HUES64 (cell line): ENCODE results near the gene EXOC2.

ENCODE experiments used
- H3K27ac ChIP-seq: 2 replicates; pipeline ENCODE4 v1.7.0; 2013; ENCODE audit warnings: low read depth, low read length, inconsistent platforms
- H3K27me3 ChIP-seq: 2 replicates; pipeline ENCODE4 v1.6.1; 2013; ENCODE audit warnings: mild to moderate bottlenecking, low read length; ENCODE audit not compliant: insufficient read depth
- H3K36me3 ChIP-seq: 2 replicates; pipeline ENCODE4 v1.6.1; 2013; ENCODE audit warnings: mild to moderate bottlenecking, low read length; ENCODE audit not compliant: insufficient read depth
- H3K4me1 ChIP-seq: 2 replicates; pipeline ENCODE4 v1.6.1; 2013; ENCODE audit warnings: mild to moderate bottlenecking, low read length, moderate library complexity; ENCODE audit not compliant: insufficient read depth
- H3K4me3 ChIP-seq: 2 replicates; pipeline ENCODE4 v1.5.1; 2013; ENCODE audit warnings: mild to moderate bottlenecking, low read length, moderate library complexity
- H3K9ac ChIP-seq: 2 replicates; pipeline ENCODE4 v1.6.1; 2013; ENCODE audit warnings: mild to moderate bottlenecking, low read depth, low read length
- H3K9me3 ChIP-seq: 2 replicates; pipeline ENCODE4 v1.6.1; 2013; ENCODE audit warnings: low read depth, low read length; ENCODE audit not compliant: insufficient read depth
- WGBS: fragments of 150-250, 120-280 bp; methylation state at CpG from one replicate; pipeline ENCODE4 v1.1.7; 2013; ENCODE audit warnings: missing lambda C conversion rate; 5-methylcytosine and 5-hydroxymethylcytosine counted together

EXOC2 gene

DNA sequence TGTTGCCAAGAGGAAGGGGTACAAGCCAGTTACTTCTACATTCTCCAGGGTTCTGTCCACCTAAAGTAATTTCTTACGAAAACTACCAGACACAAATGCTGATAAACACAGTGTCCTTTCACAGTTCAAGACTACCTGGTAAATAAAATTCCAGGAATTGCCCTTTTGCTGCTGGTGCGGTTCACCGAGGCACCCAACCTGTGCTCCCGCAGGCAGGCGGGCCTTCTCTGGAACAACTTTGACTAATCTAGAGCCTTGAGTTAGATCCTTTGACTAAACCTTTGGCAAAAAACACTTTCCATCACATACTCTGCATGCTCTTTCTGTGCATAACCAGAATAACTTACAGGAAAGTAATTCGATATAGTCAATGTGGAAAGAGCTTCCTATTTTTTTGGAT lies 143.0 kb downstream of the EXOC2 start:
- H3K9me3 ChIP-seq: no peaks in the 10 kb centered on the region
- H3K27ac ChIP-seq: no peak overlapping the region
- peaks cover 16% of the 10 kb centered on the region; the same call in 1 of the 2 replicates for H3K4me1 ChIP-seq
- 94% methylated on average over 5 of the region's 6 CpGs for WGBS
- H3K4me3 ChIP-seq: no peak overlapping the region
- peaks cover 47% of the 10 kb centered on the region for H3K36me3 ChIP-seq
- no peak overlapping the region for H3K9ac ChIP-seq
- H3K27me3 ChIP-seq: no peaks in the 10 kb centered on the region

DNA sequence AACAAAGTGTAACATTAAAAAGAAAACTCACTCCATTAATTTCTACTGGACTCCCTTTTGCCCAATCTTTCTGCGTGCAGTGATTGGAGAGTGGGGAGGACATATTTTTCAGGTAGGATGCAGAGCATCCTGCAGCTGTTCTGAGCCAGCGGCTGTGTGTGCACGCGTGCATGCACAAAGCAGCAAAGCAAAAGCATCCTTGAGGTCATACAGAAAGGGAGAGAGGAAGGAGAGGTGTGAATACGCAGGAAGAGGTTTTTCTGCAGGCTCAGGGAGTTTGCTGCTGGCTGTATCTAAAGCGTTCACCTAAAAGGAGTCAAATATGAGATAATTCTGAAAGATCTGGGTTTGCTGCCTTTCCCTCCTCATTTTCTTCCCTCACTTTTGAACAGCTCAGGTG lies 144.4 kb downstream of the EXOC2 start:
- Histone ChIP-seq H3K4me1 (peaks cover 16% of the 10 kb centered on the region; the same call in 1 of the 2 replicates), H3K36me3 (peaks cover 48% of the 10 kb centered on the region), H3K9ac (no peak overlapping the region), H3K27ac (no peak overlapping the region), H3K4me3 (no peak overlapping the region), H3K9me3 (no peaks in the 10 kb centered on the region), H3K27me3 (no peaks in the 10 kb centered on the region)
- 97% methylated on average over 6 of the region's 6 CpGs for WGBS

DNA sequence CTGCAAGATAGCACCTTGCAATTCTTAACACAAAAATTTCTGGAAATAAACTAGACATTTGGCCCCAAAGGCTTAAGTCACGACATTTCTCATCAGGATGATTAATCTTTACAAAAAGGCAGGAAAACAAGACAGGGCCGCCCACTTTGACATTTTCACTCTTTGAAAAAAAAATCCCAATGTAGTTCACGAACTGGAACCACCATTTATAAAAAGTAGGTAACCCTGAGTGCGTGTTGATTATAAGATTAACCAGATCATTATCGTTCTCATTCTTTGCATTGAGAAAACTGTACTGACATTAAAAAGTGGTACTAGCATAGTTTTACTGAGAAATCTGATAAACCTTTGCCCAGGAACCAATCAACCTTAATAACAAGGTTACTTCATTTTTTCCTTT lies 144.8 kb downstream of the EXOC2 start:
- peaks cover 48% of the 10 kb centered on the region for H3K36me3 ChIP-seq
- H3K4me3 ChIP-seq: no peak overlapping the region
- WGBS: 98% methylated on average over 5 of the region's 5 CpGs
- no peak overlapping the region for H3K27ac ChIP-seq
- no peaks in the 10 kb centered on the region for H3K27me3 ChIP-seq
- no peak overlapping the region for H3K9ac ChIP-seq
- no peaks in the 10 kb centered on the region for H3K9me3 ChIP-seq
- peaks cover 16% of the 10 kb centered on the region; the same call in 1 of the 2 replicates for H3K4me1 ChIP-seq

DNA sequence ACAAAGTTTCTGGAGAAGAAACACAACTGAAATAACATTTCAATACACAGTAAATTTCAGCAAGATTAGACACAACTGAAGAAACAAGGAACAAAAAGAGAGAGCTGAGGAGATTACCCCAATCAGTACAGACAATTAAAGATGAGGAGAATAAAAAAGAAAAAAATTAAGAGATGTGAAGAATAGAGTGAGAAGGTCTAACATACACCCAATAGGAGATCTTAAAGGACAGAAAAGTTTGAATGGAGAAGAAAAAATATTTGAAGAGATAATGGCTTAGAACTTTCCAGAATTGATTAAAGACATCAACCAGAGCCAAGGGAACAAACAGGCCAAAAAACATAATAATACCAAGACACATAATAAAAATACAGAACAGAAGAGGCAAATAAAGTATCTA lies 152.4 kb downstream of the EXOC2 start:
- H3K4me1 ChIP-seq: no peaks in the 10 kb centered on the region
- peaks cover 53% of the 10 kb centered on the region for H3K36me3 ChIP-seq
- H3K9ac ChIP-seq: no peak overlapping the region
- H3K4me3 ChIP-seq: no peak overlapping the region
- no peak overlapping the region for H3K27ac ChIP-seq
- peaks cover 8% of the 10 kb centered on the region; the same call in 1 of the 2 replicates for H3K9me3 ChIP-seq
- H3K27me3 ChIP-seq: no peaks in the 10 kb centered on the region

DNA sequence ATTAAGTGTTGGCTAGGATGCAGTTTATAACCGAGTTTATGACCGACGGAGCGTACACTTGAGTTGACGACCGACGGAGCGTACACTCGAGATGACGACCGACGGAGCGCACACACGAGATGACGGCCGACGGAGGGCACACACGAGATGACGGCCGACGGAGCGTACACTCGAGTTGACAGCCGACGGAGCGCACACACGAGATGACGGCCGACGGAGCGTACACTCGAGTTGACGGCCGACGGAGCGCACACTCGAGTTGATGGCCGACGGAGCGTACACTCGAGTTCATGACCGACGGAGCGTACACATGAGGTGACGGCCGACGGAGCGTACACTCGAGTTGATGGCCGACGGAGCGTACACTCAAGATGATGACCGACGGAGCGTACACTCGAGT lies 155.8 kb downstream of the EXOC2 start:
- no peaks in the 10 kb centered on the region for H3K4me1 ChIP-seq
- H3K36me3 ChIP-seq: peaks cover 38% of the 10 kb centered on the region
- H3K9me3 ChIP-seq: peaks cover 8% of the 10 kb centered on the region; the same call in 1 of the 2 replicates
- no peak overlapping the region for H3K4me3 ChIP-seq
- 95% methylated on average over 56 of the region's 56 CpGs for WGBS
- H3K27ac ChIP-seq: no peak overlapping the region
- H3K27me3 ChIP-seq: no peaks in the 10 kb centered on the region
- H3K9ac ChIP-seq: no peak overlapping the region

DNA sequence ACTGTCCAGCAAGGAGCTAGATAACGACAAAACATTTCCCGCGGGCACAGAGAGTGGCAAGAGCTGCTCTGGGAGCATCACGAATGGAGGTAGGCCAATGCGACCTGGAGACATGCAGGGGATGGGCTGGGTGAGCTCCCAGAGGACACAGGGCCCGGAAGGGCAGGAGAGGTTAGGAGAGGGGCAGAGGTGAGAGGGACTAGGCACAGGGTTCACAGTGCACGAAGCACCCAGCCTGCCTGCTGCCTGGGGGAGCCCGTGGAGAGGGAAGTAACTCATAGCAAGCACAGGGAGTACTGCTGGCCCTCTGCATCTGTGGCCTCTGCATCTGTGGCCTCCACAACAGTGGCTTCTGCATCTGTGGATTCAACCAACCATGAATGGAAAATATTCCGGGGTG lies 162.5 kb downstream of the EXOC2 start:
- Histone ChIP-seq H3K27ac (no peak overlapping the region), H3K27me3 (no peaks in the 10 kb centered on the region), H3K9ac (no peak overlapping the region), H3K4me1 (no peaks in the 10 kb centered on the region), H3K9me3 (no peaks in the 10 kb centered on the region), H3K4me3 (no peak overlapping the region), H3K36me3 (peaks cover 27% of the 10 kb centered on the region)
- WGBS: 95% methylated on average over 9 of the region's 9 CpGs

DNA sequence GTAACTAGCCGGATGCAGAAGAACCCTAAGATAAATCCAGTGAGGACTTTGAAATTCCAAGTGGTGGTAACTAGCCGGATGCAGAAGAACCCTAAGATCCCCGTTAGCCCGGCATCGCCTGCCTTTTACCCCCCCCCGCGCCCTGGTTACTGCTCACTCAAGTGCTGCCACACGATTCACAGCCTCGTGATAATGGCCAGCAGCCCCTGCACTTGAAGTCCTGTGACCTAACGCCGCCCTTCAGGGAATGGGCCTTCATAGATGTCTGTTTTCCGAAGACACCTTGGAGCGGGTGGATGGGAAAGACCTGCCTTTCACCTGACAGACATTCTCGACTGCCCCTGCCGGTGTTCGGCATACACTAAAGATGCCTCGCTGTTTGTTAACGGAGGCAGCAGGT lies 163.9 kb downstream of the EXOC2 start:
- H3K9ac ChIP-seq: no peak overlapping the region
- peaks cover 31% of the 10 kb centered on the region for H3K36me3 ChIP-seq
- no peak overlapping the region for H3K4me3 ChIP-seq
- H3K27ac ChIP-seq: no peak overlapping the region
- no peaks in the 10 kb centered on the region for H3K27me3 ChIP-seq
- no peaks in the 10 kb centered on the region for H3K9me3 ChIP-seq
- WGBS: 96% methylated on average over 18 of the region's 18 CpGs
- no peaks in the 10 kb centered on the region for H3K4me1 ChIP-seq

DNA sequence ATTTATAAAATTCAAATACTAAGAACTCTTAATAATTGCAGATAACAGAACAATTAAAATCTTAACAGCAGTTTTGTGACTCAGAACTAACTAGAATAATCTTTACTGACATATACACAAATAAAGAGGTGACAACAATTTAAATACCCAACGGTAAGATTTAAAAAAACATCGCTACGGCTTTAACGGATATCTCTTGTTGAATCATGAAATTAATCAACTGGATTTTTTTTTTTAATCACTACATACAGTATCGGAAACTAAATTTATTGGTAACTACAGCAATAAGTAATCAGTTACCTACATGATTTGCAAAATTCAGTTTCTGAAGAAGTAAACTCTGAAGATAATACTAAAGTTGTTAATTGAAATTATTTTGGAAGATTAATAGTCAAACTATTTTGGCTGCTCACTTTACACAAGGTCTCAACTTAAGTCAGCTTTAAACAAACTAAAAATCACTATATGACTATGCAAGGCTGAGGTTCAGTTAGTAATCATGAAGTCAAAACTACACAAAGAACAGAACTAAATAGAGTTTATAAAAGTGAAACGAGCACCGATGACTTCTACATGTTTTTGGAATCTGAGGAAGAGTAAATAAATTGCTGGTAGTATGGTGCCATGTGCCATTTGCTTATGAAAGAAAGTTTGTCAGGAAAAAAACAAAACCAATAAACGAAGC lies 164.8 kb downstream of the EXOC2 start:
- H3K9me3 ChIP-seq: no peaks in the 10 kb centered on the region
- no peaks in the 10 kb centered on the region for H3K27me3 ChIP-seq
- no peak overlapping the region for H3K27ac ChIP-seq
- no peaks in the 10 kb centered on the region for H3K4me1 ChIP-seq
- peaks cover 36% of the 10 kb centered on the region for H3K36me3 ChIP-seq
- no peak overlapping the region for H3K4me3 ChIP-seq
- no peak overlapping the region for H3K9ac ChIP-seq
- 97% methylated on average over 7 of the region's 8 CpGs for WGBS

DNA sequence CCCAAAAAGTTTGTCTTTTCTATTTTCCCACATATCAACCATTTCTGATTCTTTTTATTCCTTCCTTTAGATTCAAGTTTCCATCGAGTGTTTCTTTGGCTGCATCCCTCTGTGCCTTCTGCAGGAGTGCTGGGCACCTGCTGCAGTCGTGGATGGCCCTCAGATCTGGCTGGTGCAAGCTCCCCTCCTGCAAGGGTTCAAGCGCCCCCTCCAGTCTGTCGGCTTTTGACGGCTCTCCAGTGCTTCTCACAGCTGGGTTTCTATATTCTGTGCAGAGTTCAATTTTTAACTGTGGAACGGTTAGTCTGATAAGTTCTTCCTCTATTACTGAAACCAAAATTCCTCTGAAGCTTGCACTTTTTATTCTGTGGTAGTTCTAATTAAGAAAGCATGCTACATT lies 168.1 kb downstream of the EXOC2 start:
- H3K4me3 ChIP-seq: no peak overlapping the region
- no peak overlapping the region for H3K27ac ChIP-seq
- peaks cover 41% of the 10 kb centered on the region for H3K36me3 ChIP-seq
- H3K9me3 ChIP-seq: peaks cover 10% of the 10 kb centered on the region
- no peaks in the 10 kb centered on the region for H3K4me1 ChIP-seq
- 70% methylated on average over 6 of the region's 6 CpGs for WGBS
- H3K27me3 ChIP-seq: no peaks in the 10 kb centered on the region
- H3K9ac ChIP-seq: no peak overlapping the region

DNA sequence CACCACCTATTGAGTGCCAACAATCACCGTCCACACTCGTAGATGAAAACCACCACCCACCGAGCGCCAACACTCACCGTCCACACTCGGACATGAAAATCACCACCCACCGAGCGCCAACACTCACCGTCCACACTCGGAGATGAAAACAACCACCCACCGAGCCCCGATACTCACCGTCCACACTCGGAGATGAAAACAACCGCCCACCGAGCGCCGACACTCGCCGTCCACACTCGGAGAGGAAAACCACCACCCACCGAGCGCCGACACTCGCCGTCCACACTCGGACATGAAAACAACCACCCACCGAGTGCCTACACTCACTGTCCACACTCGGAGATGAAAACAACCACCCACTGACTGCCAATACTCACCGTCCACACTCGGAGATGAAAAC lies 172.1 kb downstream of the EXOC2 start:
- 93% methylated on average over 31 of the region's 31 CpGs for WGBS
- Histone ChIP-seq H3K36me3 (peaks cover 35% of the 10 kb centered on the region), H3K27ac (no peak overlapping the region), H3K4me1 (no peaks in the 10 kb centered on the region), H3K9me3 (peaks cover 12% of the 10 kb centered on the region), H3K9ac (no peak overlapping the region), H3K4me3 (no peak overlapping the region), H3K27me3 (no peaks in the 10 kb centered on the region)

DNA sequence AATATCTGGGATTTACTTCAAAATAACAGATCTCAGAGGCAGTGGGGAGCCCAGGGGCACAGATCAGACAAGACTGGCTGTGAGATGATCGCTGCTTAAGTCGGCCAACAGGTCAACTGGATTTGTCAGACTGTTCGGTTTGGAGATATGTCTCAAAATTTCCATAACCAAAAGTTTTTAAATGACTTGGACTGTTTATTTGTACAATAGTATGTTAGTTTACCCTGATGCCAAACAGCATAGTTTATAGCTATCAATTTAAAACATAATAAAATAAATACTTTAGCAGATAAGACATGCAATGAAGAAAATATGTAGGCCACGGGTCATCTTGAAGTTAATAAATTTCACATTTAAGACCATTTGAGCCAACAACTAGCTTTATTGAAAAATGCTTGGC lies 174.7 kb downstream of the EXOC2 start:
- peaks cover 12% of the 10 kb centered on the region for H3K9me3 ChIP-seq
- WGBS: 98% methylated on average over 4 of the region's 4 CpGs
- peaks cover 24% of the 10 kb centered on the region for H3K36me3 ChIP-seq
- H3K9ac ChIP-seq: no peak overlapping the region
- H3K4me3 ChIP-seq: no peak overlapping the region
- no peak overlapping the region for H3K27ac ChIP-seq
- H3K4me1 ChIP-seq: 0 out of 2 replicates have a peak, but pooled peaks cover 7% of the 10 kb centered on the region
- no peaks in the 10 kb centered on the region for H3K27me3 ChIP-seq

DNA sequence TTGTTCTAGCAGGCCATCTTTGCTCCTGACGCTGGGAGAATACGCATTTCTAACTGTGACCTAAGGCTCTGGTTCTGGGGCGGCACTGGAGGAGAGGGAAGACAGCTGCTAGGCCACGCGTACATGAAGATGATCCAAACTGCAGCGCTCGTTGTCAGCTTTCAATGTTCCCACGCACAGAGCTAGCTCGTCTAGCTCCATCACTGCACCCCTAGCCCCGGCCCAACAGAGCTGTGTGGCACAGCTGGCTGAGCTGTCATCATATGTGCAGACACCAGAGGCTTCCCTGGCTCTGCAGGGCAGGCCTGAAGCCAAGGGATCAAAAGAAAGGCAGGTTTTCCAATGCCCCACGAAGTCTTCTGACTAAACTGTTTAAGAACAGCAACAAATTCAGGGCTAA lies 176.7 kb downstream of the EXOC2 start:
- Histone ChIP-seq H3K27me3 (no peaks in the 10 kb centered on the region), H3K4me3 (no peak overlapping the region), H3K9me3 (peaks cover 10% of the 10 kb centered on the region), H3K4me1 (0 out of 2 replicates have a peak, but pooled peaks cover 7% of the 10 kb centered on the region), H3K9ac (no peak overlapping the region), H3K36me3 (peaks cover 12% of the 10 kb centered on the region), H3K27ac (no peak overlapping the region)
- 95% methylated on average over 11 of the region's 11 CpGs for WGBS
